NCI-H1694 treated with DMSO at 0.1 percent for 48 hours (cell line): ENCODE measurements around the gene TERF2IP.
A peak's percentile ranks its signal among the peaks of the same experiment; 100 is the strongest.

Experiments used
- DNase-seq: peaks from one replicate; lab custom pipeline; 2025; lab: John Stamatoyannopoulos, UW

The TERF2IP gene

GRCh38 chr16:75647492-75648264, at the start of gene TERF2IP, which contains the start of gene KARS1:
Gene TERF2IP (plus strand): TSS chr16:75647773. CDS start chr16:75647883, 110 bp downstream.
Gene KARS1 (minus strand): TSS chr16:75647665. CDS start chr16:75647639, 26 bp downstream.
- peak; percentile 81 for DNase-seq

GRCh38 chr16:75599452-75600277, 47.9 kb upstream of the TERF2IP start:
- DNase-seq, result no peak

- no peak for DNase-seq
Observed at GRCh38 chr16:75603241-75603640, 44.3 kb upstream of the TERF2IP start.

GRCh38 chr16:75606507-75606906, 41.1 kb upstream of the TERF2IP start:
- no peak for DNase-seq

GRCh38 chr16:75614066-75614897, 33.3 kb upstream of the TERF2IP start:
- DNase-seq, result no peak

- DNase-seq, result no peak
Observed at GRCh38 chr16:75615619-75616018, 32.0 kb upstream of the TERF2IP start.

GRCh38 chr16:75616521-75617010, 31.0 kb upstream of the TERF2IP start:
- no peak for DNase-seq

- DNase-seq, result no peak
Observed at GRCh38 chr16:75617121-75617520, 30.5 kb upstream of the TERF2IP start.

- no peak for DNase-seq
Observed at GRCh38 chr16:75618780-75619179, 28.8 kb upstream of the TERF2IP start.

GRCh38 chr16:75620326-75621169, 27.0 kb upstream of the TERF2IP start:
- no peak for DNase-seq

GRCh38 chr16:75621170-75621477, 26.4 kb upstream of the TERF2IP start:
- DNase-seq, result peak; percentile 33

GRCh38 chr16:75622761-75623605, 24.6 kb upstream of the TERF2IP start, which contains the start of gene ADAT1:
Gene ADAT1 (minus strand): TSS chr16:75623281. CDS start chr16:75620799, 2,482 bp downstream.
- peak; percentile 90 for DNase-seq

- no peak for DNase-seq
Observed at GRCh38 chr16:75624921-75625334, 22.6 kb upstream of the TERF2IP start.

- no peak for DNase-seq
Observed at GRCh38 chr16:75626806-75627205, 20.8 kb upstream of the TERF2IP start.

GRCh38 chr16:75627851-75628250, 19.7 kb upstream of the TERF2IP start:
- DNase-seq, result no peak

- DNase-seq, result no peak
Observed at GRCh38 chr16:75628351-75628750, 19.2 kb upstream of the TERF2IP start.

GRCh38 chr16:75629132-75629531, 18.4 kb upstream of the TERF2IP start:
- no peak for DNase-seq

GRCh38 chr16:75630052-75630451, 17.5 kb upstream of the TERF2IP start:
- no peak for DNase-seq

GRCh38 chr16:75632857-75633256, 14.7 kb upstream of the TERF2IP start:
- no peak for DNase-seq

- no peak for DNase-seq
Observed at GRCh38 chr16:75635036-75635435, 12.5 kb upstream of the TERF2IP start.
